NOMO-1 (cell line): ENCODE results near the gene LMTK2.

Experiments used
- DNase-seq, 2 experiments: peaks; one replicate each; lab custom pipeline; 2025; ENCODE audit not compliant: unreplicated experiment in 2 of 2; lab: John Stamatoyannopoulos, UW

LMTK2 gene

DNA sequence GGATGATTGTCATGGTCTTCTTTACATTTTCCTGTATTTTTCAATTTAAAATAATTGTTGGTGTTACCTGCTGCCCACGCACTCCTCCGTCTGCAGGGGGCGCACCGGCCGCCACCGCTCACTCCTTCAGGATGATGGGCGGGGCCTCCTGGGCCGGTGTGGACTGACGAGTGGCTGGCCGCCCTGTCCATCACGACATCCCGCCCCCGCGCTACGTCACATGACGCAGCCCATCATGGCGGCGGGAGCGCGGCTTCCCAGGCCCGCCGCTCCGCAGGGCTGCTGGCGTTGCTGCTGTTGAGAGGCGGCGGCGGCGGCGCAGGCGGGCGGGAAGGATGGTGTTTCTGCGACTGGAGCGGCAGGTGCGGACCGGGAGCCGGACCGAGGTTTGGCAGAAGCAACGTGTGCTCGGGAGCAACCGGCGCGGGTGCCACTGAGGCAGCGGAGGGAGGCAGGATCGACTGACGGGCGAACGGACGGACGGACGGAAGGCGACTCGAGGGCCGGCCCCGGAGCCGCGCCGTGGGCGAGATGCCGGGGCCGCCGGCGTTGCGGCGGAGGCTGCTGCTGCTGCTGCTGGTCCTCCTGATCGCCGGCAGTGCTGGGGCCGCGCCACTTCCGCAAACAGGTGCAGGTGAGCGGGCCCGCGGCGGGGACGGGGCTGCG, at the start of gene LMTK2:
TSS of gene LMTK2 (plus strand) at position 216 of the 666 bp plus-strand sequence. CDS start at position 532, 316 bp downstream.
- DNase-seq = peak; percentile 90 to 92

DNA sequence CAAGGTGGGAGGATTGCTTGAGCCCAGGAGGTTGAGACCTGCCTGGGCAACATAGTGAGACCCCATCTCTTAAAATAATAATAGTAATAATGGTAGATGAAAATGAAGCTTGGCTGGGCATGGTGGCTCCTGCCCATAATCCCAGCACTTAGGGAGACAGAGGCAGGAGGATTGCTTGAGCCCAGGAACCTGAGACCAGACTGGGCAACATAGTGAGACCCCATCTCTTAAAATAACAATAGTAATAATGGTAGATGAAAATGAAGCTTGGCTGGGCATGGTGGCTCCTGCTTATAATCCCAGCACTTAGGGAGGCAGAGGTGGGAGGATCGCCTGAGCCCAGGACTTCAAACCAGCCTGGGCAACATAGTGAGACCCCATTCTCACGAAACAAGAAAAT, 49.5 kb upstream of the LMTK2 start:
- no peak for DNase-seq

DNA sequence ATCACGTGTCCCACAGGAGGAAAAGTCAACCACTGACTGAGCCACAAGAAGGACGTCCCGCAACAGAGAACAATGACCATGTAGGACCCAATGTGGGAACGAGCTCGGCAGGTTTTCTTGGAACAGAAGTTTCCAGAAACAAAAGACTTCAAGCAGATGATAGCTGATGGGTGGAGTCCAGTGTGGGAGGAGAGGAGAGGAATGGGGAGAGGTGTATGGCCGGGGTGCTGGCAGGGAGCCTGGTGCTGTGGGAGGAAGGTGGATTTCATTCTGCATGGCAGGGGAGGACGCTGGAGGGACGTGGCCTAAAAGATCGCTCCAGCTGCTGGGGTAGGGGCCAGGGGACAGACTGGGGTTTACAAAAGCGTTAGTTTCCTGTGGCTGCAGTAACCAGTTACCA, 48.5 kb upstream of the LMTK2 start:
- DNase-seq = no peak

DNA sequence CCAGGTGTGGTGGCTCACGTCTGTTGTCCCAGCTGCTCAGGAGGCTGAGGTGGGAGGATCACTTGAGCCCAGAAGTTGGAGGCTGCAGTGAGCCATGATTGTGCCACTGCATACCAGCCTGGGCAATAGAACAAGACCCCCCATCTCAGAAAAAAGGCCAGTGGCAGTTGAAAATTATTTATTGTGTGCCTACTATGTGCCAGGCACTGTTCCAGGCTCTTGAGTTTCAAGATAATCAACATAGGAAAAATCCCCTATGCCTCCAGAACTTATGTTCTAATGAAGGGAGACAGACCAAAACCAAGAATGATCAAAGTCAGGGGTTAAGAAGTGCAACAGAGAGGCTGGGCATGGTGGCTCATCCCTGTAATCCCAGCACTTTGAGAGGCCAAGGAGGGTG, 42.4 kb upstream of the LMTK2 start:
- no peak for DNase-seq

DNA sequence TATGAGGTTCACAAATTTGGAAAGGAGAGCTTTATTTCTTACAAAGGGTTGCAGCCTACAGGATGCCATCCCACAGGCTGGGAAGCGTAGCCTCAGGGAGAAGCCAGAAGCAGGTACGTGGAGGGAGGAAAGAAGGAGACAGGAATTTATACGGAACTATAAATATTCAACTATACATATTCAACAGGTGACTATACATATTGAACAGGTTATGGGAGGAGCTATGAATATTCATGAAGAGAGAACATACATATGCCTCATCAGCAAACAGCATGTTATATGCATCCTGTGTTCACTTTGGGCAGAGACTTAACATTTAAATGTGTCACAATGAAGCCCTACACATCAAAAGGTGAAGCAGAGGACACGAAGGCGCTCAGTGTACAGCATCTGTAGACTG, 40.5 kb upstream of the LMTK2 start:
- no peak for DNase-seq

DNA sequence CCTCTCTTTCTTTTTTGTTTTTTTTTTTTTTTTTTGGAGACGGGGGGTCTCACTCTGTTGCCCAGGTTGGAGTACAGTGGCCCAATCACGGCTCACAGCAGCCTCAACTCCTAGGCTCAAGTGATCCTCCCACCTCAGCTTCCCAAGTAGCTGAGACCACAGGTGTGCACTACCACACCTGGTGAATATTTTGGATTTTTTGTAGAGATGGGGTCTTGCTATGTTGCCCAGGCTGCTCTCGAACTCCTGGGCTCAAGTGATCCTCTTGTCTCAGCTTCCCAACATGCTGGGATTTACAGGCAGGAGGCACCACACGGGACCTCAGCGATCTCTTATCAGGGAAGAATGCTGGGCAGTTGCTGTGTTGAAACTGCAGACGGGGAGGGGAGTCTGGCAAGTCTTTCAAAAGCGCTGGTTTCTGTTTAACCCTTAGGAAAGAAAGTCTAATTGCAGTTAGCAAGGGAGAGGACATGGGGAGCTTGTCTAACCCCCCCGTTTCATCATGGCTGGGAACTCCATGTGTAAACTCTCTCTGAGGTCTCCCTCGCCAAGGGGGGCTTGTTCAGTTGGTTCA, 39.6 kb upstream of the LMTK2 start:
- no peak for DNase-seq

DNA sequence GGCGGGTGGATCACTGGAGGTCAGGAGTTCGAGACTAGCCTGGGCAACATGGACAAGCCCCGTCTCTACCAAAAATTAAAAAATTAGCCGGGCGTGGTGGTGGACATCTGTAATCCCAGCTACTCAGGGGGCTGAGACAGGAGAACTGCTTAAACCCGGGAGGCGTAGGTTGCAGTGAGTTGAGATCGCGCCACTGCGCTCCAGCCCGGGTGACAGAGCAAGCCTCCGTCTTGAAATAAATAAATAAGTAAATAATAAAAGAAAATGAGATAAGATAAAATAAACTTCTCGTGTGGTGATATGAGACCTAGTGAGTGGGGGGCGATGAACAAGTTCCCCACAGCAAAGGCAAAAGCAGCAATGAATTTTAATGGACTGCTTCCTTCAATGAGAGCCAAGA, 33.6 kb upstream of the LMTK2 start:
- DNase-seq = no peak

DNA sequence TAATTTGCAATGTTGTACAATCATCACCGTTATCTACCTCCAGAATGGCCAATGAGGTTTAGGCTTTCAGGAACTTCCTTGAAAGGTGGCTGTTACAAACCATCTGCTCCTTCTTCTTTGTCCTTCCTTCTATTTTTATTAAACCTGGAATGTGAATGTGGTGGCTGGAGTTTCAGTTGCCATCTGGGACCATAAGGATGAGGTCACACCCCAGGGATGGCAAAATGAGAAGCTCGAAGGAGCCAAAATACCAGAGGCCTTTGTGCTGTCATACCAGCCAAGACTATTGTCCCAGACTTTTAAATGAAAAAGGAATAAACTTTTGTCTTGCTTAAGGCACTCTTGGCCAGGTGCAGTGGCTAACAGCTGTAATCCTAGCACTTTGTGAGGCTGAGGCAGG, 30.9 kb upstream of the LMTK2 start:
- DNase-seq = no peak

DNA sequence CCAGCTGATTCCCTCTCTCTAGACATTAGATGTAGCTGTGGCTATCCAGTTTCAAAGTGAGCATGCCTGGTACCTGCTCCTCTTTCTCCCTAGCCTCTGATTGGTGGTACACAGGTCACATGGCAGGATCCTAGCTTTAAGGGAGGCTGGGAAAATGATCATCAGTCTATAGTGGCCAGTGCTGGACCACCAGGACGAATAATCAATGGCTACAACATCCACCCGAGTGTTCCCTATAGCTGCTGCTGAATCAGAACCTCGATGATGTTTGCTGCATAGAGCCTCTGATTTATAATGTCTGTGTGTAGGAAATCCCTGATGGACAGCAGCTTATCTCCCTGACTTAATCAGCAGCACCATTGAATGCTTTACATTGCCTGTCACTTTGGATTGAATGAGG, 28.9 kb upstream of the LMTK2 start:
- no peak for DNase-seq

DNA sequence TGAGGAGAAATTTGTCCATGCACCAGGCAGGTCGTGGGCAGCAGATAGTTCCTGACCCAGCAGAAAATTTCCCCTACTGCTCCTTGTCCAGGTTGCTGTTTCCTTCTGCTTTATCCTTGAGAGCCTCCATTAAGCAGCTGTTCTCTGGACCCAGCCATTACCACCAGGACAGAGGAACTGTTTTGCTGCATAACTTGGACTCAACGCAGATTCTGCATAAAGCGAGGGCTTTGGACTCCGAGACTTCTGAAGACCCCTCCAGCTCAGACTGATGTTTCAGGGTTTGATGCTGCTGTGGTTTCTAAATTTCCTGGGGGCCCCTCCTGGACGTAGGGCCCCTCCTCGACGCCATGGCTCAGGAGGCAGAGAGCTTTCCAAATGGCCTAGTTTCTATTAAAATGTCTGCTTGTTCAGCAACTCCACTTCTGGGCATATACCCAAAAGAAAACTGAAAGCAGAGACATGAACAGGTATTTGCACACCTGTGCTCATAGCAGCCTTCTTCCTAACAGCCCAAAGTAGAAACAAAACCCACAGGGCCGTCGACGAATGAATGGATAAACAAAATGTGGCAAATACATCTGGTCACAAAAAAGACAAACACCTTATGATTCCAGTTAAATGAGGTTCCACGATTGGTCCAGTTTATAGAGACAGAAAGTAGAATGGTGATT, 28.3 kb upstream of the LMTK2 start:
- DNase-seq = no peak

DNA sequence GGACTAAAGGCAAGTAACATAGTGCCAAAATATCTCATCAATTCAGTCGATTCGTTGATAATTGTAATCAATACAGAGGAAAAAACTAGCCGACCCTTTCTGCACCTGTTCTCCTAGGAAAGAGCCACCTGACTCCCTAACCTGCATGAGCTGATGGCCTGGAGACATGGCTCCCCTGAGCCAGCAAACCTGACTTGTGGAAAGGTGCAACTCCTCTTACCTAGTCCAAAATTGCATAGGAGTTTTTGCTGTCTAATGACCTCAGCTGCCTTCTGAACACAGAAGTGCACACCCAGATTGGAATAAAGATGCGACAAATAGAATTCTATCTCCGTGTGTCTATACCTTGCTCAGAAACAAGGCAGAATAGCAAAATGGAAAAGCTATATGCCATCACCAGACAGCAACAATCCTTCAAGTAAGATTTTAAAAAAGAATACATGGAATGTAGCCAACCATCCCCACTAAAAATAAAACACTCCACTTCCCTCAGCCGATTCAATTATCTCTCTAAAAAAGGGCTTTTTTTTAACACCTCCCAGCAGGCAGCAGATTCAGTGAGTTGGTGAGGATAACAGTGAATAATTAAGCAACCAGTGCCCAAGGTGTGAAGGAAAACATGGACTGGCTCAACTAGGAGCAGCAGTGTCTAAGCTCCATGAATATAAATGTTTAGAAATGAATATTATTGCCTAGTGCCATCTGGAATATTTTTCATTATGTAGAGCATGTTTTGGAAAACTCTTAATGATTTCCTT, 26.6 kb upstream of the LMTK2 start:
- no peak for DNase-seq

DNA sequence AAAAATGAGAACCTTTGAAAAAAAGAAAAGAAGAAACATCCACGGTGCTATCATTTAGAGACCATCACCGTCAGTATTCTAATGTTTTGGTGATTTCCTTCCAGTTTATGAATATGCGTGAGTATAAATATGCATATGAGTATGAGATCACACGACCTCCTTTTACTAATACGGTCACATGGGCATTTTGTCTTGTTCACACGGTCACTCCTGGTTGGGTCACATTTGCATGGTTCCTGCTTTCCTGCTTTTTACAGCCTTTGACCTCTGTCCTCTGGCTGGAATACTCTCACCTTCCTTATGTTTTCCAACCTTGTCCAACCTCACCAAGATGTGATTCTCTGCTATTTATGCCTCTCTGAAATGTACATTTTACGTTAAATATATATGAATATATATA, 25.3 kb upstream of the LMTK2 start:
- no peak for DNase-seq

DNA sequence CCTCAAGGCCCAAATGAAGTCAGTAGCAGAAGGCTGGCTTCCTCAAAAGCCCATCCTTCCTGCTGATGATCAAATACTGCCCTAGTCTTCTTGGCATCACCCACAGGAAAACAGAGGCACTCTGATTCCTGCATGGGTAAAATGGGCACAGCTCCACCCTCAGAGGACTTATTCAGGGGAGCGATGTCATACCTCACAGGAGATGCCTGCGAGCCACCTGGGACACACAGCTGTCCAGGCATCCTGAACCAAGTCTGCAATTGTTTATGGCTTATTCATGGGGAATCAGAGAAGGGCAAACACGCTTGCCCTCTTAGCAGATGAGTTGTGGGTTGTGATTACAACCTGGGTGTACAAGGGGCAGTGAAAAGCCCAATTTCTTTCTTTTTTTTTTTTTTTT, 22.0 kb upstream of the LMTK2 start:
- DNase-seq = no peak

DNA sequence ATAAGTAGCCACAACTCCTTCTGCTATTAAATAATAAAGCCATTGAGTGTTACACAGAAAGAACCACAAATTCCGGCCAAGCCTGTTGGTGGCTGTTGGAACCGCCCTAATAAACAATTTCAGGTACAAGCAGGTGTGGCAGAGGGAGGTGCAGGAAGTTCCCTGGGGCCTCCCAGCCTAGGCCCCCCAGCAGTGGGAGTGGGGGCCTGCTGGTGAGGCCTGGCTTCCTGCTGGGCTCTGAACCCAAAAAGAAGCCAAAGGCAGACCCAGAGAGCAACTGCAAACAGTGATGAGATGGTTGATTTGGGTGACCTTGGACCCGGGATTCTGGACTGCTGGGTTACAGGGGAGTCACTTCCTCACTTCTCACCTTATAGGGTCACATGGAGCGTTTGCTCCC, 21.0 kb upstream of the LMTK2 start:
- no peak for DNase-seq

DNA sequence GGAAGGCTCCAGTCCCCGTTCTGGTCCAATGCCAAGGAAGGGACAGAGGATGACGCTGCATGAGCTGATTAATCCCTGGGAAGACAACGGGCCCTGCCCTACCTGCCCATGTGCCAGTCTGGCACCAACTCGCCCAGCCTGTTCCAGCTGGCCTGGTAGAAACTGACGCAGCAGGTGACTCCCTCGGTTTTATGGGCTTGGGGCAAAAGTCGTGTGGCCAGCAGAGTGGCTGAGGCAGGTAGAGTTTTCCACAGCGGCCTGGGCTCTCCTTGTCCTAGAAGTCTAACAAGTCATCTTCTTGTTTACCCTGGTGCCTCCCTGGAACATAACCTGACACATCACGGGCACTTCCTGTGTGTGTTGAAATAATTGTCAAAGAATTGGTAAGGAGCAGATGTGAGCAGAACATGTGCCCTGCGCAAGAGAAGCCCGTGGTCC, 20.4 kb upstream of the LMTK2 start:
- DNase-seq = no peak

DNA sequence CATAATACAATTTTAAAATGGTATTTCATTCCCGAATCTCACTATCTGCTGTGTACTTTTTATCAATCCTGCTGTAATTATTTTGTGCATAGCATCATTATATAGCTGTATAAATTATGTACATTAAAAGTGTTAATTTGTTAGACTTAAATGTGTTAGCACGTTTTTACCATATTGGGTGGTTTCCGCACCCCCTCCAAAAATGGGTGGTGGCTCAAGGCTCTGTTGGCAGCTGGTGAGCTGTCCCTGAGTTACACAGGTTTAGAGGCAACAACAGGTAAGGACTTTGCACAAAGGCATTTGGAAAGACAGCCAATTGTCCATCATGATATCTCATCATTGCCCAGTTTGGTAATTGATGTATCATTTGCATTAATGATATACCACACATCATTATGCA, 18.6 kb upstream of the LMTK2 start:
- DNase-seq = no peak

DNA sequence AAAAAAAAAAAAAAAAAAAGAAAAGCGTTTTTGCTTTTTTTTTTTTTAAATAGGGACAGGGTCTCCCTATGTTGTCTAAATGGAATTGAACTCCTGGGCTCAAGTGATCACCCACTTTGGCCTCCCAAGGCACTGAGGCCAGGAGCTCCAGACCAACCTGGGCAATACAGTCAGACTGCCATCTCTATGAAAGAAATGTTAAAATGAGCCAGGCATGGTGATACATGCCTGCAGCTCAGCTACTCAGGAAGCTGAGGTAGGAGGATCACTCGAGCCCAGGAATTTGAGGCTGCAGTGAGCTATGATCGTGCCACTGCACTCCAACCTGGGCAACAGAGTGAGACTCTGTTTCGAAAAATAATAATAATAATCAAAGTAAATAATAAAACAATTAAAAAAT, 16.5 kb upstream of the LMTK2 start:
- no peak for DNase-seq

DNA sequence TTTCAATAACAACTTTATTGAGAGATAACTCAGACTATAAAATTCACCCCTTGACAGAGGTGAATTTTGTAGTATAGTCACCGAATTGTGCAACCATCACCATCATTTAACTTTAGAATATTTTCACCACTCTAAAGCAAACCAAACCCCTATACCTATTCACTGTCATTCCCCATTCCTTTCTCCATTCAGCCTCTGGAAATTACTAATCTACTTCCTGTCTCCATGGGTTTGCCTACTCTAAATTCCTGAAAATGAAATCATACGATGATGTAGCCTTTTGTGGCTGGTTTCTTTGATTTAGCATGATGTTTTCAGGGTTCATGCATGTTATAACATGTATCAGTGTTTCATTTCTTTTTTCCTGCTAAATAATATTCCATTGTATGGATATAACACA, 15.6 kb upstream of the LMTK2 start:
- DNase-seq = no peak

DNA sequence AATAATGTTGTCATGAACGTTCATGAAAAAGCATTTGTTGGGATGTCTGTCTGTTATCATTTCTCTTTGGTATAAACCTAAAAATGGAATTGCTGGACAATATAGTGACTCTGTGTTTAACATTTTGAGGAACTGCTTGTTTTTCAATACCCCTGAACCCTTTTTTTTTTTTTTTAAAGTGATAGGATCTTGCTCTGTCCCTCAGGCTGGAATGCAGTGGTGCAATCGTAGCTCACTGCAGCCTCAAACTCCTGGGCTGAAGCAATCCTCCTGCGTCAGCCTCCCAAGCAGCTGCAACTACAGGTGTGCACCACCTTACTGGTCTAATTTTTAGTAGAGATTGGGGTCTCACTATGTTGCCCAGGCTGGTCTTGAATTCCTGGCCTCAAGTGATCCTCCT, 15.1 kb upstream of the LMTK2 start:
- no peak for DNase-seq

DNA sequence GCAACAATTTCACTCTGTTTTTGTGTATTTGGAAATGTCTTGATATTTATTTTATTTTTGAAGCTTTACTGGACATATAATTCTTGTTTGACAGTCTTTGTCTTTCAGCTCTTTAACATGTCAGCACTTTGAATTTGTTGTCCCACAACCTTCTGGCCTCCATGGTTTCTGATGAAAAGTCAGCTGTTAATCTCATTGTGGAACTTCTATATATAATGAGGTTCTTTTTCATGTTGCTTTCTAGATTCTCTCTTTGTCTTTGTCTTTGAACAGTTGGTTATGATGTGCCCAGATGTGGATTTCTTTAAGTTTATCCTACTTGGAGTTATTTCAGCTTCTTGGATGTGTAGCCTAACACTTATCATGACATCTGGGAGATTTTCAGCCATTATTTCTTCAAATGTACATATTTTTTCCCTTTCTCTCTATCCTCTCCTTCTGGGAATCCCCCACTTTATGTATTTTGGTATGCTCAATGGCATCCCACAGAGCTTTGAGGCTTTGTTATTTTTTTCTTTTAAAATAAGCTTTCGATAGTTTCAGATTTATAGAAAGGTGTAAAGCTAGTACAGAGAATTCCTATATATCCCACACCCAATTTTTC, 9.5 kb upstream of the LMTK2 start:
- no peak for DNase-seq

DNA sequence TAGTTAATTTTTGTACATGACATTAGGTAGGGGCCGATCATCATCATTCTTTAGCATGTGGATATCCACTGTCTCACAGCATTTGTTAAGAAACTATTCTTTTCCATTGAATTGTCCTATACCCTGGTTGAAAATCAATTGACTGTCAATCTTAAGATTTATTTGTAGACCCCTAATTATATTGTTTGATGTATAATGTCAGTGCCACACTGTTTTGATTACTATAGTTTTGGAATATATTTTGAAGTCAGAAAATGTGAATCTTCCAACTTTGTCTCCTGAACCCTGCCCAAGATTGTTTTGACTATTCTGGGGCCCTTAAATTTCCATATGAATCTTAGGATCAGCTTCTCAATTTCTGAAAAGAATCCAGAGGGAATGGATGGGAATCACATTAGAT, 6.6 kb upstream of the LMTK2 start:
- DNase-seq = no peak
